ENCODE measurements around the gene DLG2.

GRCh38 chr11:84140386-84141169, 1486.6 kb downstream of the DLG2 start:
- TF ChIP-seq CTCF (IDR thresholded peaks at IDR 0.05): no peak
- no peak for TF ChIP-seq POLR2A (IDR thresholded peaks at IDR 0.05)
